Retina (tissue), 1 donor: ENCODE measurements around the gene SLC27A5.
"Not testable (repeated sequence)": the region's sequence is repeated elsewhere in the genome, so short reads cannot be mapped to it uniquely, and the experiment has no call there.

Source experiments
- DNase-seq: peaks from one replicate; pipeline ENCODE4 v3.0.0-alpha.2; 2016

Gene SLC27A5

DNA sequence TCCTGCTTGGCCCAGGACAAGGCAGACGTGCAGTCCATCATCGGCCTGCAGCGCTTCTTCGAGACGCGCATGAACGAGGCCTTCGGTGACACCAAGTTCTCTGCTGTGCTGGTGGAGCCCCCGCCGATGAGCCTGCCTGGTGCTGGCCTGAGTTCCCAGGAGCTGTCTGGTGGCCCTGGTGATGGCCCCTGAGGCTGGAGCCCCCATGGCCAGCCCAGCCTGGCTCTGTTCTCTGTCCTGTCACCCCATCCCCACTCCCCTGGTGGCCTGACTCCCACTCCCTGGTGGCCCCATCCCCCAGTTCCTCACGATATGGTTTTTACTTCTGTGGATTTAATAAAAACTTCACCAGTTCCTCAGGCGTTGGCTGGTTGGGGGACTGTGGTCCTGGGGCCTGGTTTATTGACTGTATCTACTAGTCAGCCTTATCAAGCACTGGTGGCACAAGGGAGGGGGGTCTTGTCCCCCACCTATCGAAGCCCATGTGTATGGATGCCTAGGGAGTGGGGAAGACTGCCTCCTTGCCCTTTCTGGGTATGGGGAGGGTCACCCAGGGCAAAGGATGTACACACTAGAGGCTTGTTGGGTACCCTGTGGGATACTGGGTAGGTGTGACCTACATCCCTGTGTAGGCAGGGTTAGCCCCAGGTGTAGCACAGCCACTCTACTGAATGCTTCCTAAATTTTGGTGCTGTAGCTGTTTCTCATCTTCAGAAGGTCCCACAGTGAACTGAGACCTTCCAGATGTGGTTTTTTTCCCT is 38.8 kb upstream of the SLC27A5 start:
- DNase-seq, result no peak

DNA sequence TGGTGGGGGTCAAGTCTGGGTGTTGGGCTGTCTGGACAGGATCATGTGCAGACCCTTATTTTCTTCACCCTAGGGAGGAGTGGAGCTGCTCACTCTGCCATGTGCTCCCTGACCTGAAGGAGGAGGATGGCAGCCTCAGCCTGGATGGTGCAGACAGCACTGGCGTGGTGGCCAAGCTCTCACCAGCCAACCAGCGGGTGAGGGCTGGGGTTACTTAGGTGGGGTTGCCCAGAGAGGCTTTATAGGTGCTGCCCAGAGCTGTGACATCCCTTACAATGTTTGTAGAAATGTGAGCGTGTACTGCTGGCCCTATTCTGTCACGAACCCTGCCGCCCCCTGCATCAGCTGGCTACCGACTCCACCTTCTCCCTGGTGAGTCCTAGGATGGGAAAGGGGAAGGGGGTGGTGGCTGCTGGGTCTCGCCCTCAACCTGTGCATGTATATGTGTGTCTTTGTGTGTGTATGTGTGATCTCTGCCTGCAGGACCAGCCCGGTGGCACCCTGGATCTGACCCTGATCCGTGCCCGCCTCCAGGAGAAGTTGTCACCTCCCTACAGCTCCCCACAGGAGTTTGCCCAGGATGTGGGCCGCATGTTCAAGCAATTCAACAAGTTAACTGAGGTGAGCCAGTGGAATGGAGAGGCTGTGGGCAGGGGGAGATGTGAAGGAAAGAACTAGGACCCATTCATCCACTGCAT is 38.0 kb upstream of the SLC27A5 start:
- DNase-seq, result no peak

- no peak for DNase-seq
These were observed 37.3 kb upstream of the SLC27A5 start for GRCh38 chr19:58548859-58549663.

DNA sequence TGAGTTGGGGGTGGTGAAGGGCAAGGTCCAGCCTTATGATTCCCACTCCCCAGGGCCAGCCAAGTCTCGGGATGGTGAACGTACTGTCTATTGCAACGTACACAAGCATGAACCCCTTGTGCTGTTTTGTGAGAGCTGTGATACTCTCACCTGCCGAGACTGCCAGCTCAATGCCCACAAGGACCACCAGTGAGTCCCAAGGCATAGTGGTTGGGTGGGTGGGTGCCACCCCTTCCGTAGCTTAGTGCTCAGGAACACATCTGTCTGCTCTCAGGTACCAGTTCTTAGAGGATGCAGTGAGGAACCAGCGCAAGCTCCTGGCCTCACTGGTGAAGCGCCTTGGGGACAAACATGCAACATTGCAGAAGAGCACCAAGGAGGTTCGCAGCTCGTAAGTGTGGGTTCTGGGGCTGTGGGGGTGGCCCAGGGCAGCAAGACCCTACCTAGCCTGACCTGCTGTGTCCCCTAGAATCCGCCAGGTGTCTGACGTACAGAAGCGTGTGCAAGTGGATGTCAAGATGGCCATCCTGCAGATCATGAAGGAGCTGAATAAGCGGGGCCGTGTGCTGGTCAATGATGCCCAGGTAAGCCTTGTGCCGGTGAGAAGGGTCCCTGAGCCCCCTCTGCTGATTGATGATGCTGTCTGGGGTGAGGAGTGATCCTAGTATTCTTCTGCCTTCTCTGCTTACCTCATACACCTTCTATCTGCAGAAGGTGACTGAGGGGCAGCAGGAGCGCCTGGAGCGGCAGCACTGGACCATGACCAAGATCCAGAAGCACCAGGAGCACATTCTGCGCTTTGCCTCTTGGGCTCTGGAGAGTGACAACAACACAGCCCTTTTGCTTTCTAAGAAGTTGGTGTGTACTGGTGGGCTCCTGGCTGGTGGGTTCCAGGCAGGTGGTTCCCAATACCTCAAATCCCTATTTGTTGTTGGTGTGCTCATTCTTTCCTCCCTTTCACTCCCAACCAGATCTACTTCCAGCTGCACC is 35.8 kb upstream of the SLC27A5 start:
- DNase-seq, result no peak

GRCh38 chr19:58546019-58546530 is 34.3 kb upstream of the SLC27A5 start:
- DNase-seq, result no peak

- no peak for DNase-seq
These were observed 33.7 kb upstream of the SLC27A5 start for GRCh38 chr19:58545286-58546018.

GRCh38 chr19:58544591-58545285 is 32.9 kb upstream of the SLC27A5 start:
- no peak for DNase-seq

DNA sequence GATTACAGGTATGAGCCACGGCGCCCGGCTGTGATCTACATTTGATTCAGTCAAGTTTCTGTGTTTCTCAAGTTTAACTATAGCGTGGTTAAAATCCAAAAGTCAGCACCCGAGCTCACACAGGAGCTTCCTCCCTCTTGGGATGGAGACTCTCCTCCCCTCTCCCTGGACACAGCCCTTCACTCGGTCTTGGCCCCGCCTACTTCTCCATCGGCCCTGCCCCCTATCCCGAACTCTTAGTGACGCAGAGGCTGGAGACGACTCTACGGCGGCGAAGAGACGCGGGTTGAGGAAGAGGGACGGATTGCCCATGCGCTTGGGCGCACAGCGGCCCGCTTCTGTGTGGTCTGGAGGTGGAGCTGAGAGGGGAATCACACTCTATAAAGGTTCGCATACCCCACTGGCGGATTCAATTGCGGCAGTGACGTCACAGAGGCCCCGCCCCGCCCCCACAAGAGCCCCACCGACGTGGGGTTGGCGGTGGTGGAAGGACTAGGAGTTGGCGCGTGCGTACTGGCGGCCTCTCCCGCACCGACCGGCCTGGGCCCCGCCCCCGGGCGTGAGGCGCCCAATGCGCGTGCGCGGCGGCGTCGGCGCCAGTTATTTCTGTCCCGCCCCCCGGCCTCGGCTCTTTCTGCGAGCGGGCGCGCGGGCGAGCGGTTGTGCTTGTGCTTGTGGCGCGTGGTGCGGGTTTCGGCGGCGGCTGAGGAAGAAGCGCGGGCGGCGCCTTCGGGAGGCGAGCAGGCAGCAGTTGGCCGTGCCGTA is 32.2 kb upstream of the SLC27A5 start, which contains the start of gene TRIM28:
TSS of gene TRIM28 (plus strand) at position 239 of the 765 bp plus-strand sequence. CDS start 694 bp downstream, outside the sequence.
- DNase-seq, result peak; percentile 99

GRCh38 chr19:58542641-58543372 is 31.0 kb upstream of the SLC27A5 start:
- DNase-seq, result not testable (repeated sequence)

- not testable (repeated sequence) for DNase-seq
These were observed 27.4 kb upstream of the SLC27A5 start for GRCh38 chr19:58539169-58539559.

- peak; percentile 84 for DNase-seq
These were observed 26.7 kb upstream of the SLC27A5 start for GRCh38 chr19:58538257-58539168.

DNA sequence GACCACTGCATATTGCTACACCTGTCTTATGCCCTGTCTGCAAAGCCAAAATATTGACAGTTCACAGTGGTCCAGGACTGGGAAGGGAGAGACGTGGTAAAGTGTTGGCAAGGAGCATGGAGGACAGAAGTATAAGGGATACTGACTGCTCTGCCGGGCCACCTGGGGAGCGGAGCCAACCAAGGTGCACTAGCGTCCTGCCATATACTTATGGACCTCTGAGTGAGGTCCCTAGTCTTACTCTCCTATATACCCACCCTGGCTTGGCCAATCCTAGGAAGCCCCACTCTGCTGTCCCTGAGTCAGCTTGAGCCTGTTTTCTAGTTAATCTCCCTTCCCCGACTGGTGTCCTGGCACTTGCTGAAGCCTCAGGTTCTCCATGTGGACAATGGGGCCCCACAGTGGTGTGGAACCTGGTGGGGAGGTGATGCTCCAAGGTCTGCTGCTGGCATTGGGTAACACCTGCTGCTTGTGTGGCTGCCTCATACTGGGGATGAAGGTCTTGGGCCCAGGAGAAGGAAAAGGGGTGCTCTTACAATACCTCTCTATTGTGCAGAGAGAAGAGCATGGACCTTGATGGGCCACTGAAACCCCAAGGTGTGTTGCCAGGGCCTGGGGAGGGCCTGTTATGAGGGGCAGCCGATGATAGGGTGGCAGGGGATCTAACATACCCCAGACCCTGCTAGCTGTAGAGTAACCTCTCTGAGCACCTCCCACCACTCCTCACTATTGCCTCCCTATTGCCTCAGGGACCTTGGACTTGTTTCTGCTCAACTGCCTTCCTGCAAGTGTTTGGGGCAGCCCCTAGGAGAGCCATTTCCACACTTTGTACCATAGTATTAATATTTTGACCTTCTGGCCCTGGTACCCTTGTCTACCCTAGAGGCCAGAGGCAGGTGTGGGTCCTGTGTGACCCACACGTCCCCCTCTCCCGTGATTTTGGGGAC is 25.3 kb upstream of the SLC27A5 start:
- no peak for DNase-seq

DNA sequence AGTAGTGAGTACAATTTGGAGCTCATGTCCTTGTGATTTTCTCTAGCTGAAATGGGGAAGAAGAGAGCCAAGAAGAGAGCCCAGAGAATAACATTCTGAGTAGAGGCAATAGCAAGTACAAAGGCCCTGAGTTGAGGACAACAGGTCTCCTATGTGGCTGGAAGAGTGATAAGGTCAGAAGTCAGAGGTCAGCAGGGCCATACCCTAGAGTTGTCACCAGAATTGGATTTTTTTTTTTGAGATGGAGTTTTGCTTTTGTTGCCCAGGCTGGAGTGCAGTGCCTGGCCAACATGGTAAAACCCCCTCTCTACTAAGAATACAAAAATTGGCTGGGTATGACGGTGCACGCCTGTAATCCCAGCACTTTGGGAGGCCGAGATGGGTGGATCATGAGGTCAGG is 24.1 kb upstream of the SLC27A5 start:
- no peak for DNase-seq

- DNase-seq, result no peak
These were observed 19.4 kb upstream of the SLC27A5 start for GRCh38 chr19:58531034-58531840.

- no peak for DNase-seq
These were observed 17.6 kb upstream of the SLC27A5 start for GRCh38 chr19:58529405-58529804.

- no peak for DNase-seq
These were observed 10.9 kb upstream of the SLC27A5 start for GRCh38 chr19:58522709-58523108.
